HCT116 (cell line): Measurements from ENCODE around the gene KRT28. TPM values are rescaled to one million over a fixed set of nuclear protein-coding genes. Genes with fewer than 3 reads are reported as not detected.
A peak's percentile ranks its signal among the peaks of the same experiment; 100 is the strongest.

Experiments
- ATAC-seq: fragments of 200-7000 bp; cut with Tn5 transposase; 2 replicates; pipeline ENCODE4 v1.9.1; 2020; ENCODE audit warnings: mild to moderate bottlenecking, moderate library complexity
- BruUV-seq: library from RNA; stranded (reverse); fragments of 400-500 nt; replicated peaks from 2 replicates; lab custom pipeline; 2021; lab: Mats Ljungman, UMichigan
- CTCF ChIA-PET: fragments of 300-600 bp; sonication (Branson Sonifier 250); formaldehyde crosslinking; loops from one replicate; lab custom pipeline; 2021; ENCODE audit warnings: antibody characterized with exemption; lab: Charles Lee
- POLR2A ChIA-PET: fragments of 300-600, 350-600 bp; sonication (Branson Sonifier 250); formaldehyde crosslinking; loops from one replicate; lab custom pipeline; 2021; ENCODE audit warnings: antibody characterized with exemption; lab: Charles Lee
- RAD21 ChIA-PET, 2 experiments: fragments of 300-600 bp; sonication (Branson Sonifier 250); formaldehyde crosslinking; loops; one replicate each; lab custom pipeline; 2023; ENCODE audit warnings: low total read pairs in 2 of 2; ENCODE audit not compliant: uncharacterized antibody in 2 of 2, unreplicated experiment in 2 of 2, low non-redundant PET in 1 of 2; lab: Charles Lee
- DNase-seq: peaks from one replicate; pipeline ENCODE4 v3.0.0-alpha.2; 2010; ENCODE audit warnings: low read depth, low spot score
- H2AFZ ChIP-seq: fragments of 200-600 bp; shearing (Covaris generic), sonication (generic); 2 replicates; pipeline ENCODE4 v1.6.1; 2017; ENCODE audit warnings: low read depth, mixed run types, mixed read lengths, antibody characterized with exemption, low read length; ENCODE audit not compliant: poor library complexity, severe bottlenecking
- H3K27ac ChIP-seq: 2 replicates; pipeline ENCODE4 v1.5.1; 2012; ENCODE audit warnings: low read depth, low read length
- H3K27me3 ChIP-seq: fragments of 200-600 bp; sonication (generic); 2 replicates; pipeline ENCODE4 v1.6.1; 2016; ENCODE audit warnings: mixed run types, low read length, mixed read lengths; ENCODE audit not compliant: insufficient read depth
- H3K36me3 ChIP-seq, 2 experiments: fragments of 200-500 bp in 1 of 2; fragments of 200-600 bp in 1 of 2; sonication (Bioruptor generic) in 1 of 2; sonication (generic) in 1 of 2; 2 replicates each; pipeline versions ENCODE4 v1.5.1 to v1.6.1; 2014 to 2016; ENCODE audit warnings: low read length in 2 of 2, inconsistent platforms in 1 of 2, mixed read lengths in 1 of 2, mixed run types in 1 of 2; ENCODE audit not compliant: insufficient read depth in 2 of 2, control insufficient read depth in 1 of 2
- H3K4me1 ChIP-seq, 2 experiments: fragments of 200-600 bp in 1 of 2; sonication (generic) in 1 of 2; 2 replicates each; pipeline versions ENCODE4 v1.5.1 to v1.6.1; 2012 to 2017; ENCODE audit warnings: low read length in 2 of 2, inconsistent platforms in 1 of 2, mild to moderate bottlenecking in 1 of 2, mixed read lengths in 1 of 2, mixed run types in 1 of 2, moderate library complexity in 1 of 2; ENCODE audit not compliant: insufficient read depth in 2 of 2, control insufficient read depth in 1 of 2
- H3K4me2 ChIP-seq: fragments of 200-600 bp; sonication (generic); 2 replicates; pipeline ENCODE4 v1.6.1; 2017; ENCODE audit warnings: mixed run types, low read length, mixed read lengths
- H3K4me3 ChIP-seq, 2 experiments: fragments of 200-600 bp in 1 of 2; sonication (generic) in 1 of 2; replicated peaks in 1 of 2; 2 replicates each; pipeline ENCODE4 v1.5.1; 2011 to 2016; ENCODE audit warnings: low read length in 2 of 2, control low read depth in 1 of 2, low read depth in 1 of 2, mild to moderate bottlenecking in 1 of 2, mixed read lengths in 1 of 2, mixed run types in 1 of 2
- H3K79me2 ChIP-seq: fragments of 200-600 bp; sonication (generic); 2 replicates; pipeline ENCODE4 v1.6.1; 2017; ENCODE audit warnings: mild to moderate bottlenecking, mixed run types, low read length, moderate library complexity, mixed read lengths; ENCODE audit not compliant: insufficient read depth
- H3K9ac ChIP-seq: fragments of 200-600 bp; sonication (generic); 2 replicates; pipeline ENCODE4 v1.6.1; 2016; ENCODE audit warnings: low read length, mixed read lengths
- H3K9me2 ChIP-seq: fragments of 200-600 bp; sonication (generic), shearing (Covaris generic); 2 replicates; pipeline ENCODE4 v1.6.1; 2017; ENCODE audit warnings: mixed run types, mild to moderate bottlenecking, moderate library complexity; ENCODE audit not compliant: insufficient read depth
- H3K9me3 ChIP-seq, 2 experiments: fragments of 200-500 bp in 1 of 2; fragments of 200-600 bp in 1 of 2; sonication (Bioruptor generic) in 1 of 2; sonication (generic) in 1 of 2; 2 replicates each; pipeline ENCODE4 v1.6.1; 2014 to 2017; ENCODE audit warnings: low read length in 2 of 2, mixed read lengths in 2 of 2, inconsistent platforms in 1 of 2, low read depth in 1 of 2, mild to moderate bottlenecking in 1 of 2, mixed run types in 1 of 2, moderate library complexity in 1 of 2; ENCODE audit not compliant: control insufficient read depth in 1 of 2, insufficient read depth in 1 of 2
- H4K20me1 ChIP-seq: fragments of 200-600 bp; sonication (generic), shearing (Covaris generic); 2 replicates; pipeline ENCODE4 v1.6.1; 2017; ENCODE audit warnings: mixed run types, mild to moderate bottlenecking, moderate library complexity; ENCODE audit not compliant: insufficient read depth
- CBX3 ChIP-seq: IDR thresholded peaks from 2 replicates; pipeline ENCODE4 v1.6.1; 2012; ENCODE audit warnings: low read depth
- ELF1 ChIP-seq: IDR thresholded peaks from 2 replicates; pipeline ENCODE4 v1.6.1; 2012; ENCODE audit warnings: low read depth, borderline replicate concordance
- EZH2phosphoT487 ChIP-seq: fragments of 200-600 bp; IDR thresholded peaks from 2 replicates; pipeline ENCODE4 v1.6.1; 2018; ENCODE audit warnings: antibody characterized with exemption, borderline replicate concordance
- FOSL1 ChIP-seq: IDR thresholded peaks from 2 replicates; pipeline ENCODE4 v1.6.1; 2012; ENCODE audit warnings: low read depth
- JUND ChIP-seq: IDR thresholded peaks from 2 replicates; pipeline ENCODE4 v1.6.1; 2012
- SIN3A ChIP-seq: IDR thresholded peaks from 2 replicates; pipeline ENCODE4 v1.6.1; 2012; ENCODE audit warnings: low read depth
- SP1 ChIP-seq: IDR thresholded peaks from 2 replicates; pipeline ENCODE4 v1.6.1; 2012; ENCODE audit warnings: low read depth
- ZBTB33 ChIP-seq: IDR thresholded peaks from 2 replicates; pipeline ENCODE4 v1.6.1; 2011; ENCODE audit warnings: mild to moderate bottlenecking, low read length, moderate library complexity; ENCODE audit not compliant: insufficient replicate concordance; ENCODE audit errors: extremely low read depth
- ZFX ChIP-seq: fragments of 450-650 bp; IDR thresholded peaks from 2 replicates; pipeline ENCODE4 v1.6.1; 2017
- intact Hi-C: fragments of 100-400 bp; cut with micrococcal nuclease; formaldehyde crosslinking; loops from 2 replicates; pipeline ENCODE4 v1.10.0; 2022
- total RNA-seq: library from RNA; stranded (reverse); gene quantifications from one replicate; pipeline ENCODE4 v1.2.1, GENCODE V29; 2021; ENCODE audit not compliant: unreplicated experiment
- TF ChIP-seq, protein P1 (sequence below), 3 experiments: fragments of 200-600 bp in 1 of 3; sonication (generic) in 1 of 3; IDR thresholded peaks in 2 of 3; conservative IDR thresholded peaks in 1 of 3; 2 replicates each; pipeline ENCODE4 v1.5.1; 2012 to 2017; ENCODE audit warnings: low read depth in 2 of 3, low read length in 2 of 3, antibody characterized with exemption in 1 of 3, borderline replicate concordance in 1 of 3, control low read depth in 1 of 3, mild to moderate bottlenecking in 1 of 3, mixed read lengths in 1 of 3, mixed run types in 1 of 3, moderate library complexity in 1 of 3; ENCODE audit not compliant: insufficient read depth in 1 of 3
- TF ChIP-seq, protein P2 (sequence below): IDR thresholded peaks from 2 replicates; pipeline ENCODE4 v1.6.1; 2012

KRT28 gene
- total RNA-seq, 1 experiment from 2014 or later: not detected

GRCh38 chr17:40828454-40829044 lies 28.8 kb upstream of the KRT28 start:
- H3K9me2 ChIP-seq: no peaks in the 10 kb centered on the region
- H2AFZ ChIP-seq: no peak overlapping the region
- no TSS peak for BruUV-seq
- H3K4me3 ChIP-seq: no peak overlapping the region
- TF ChIP-seq EZH2phosphoT487 (no peak), JUND (no peak), CBX3 (no peak), ZBTB33 (no peak), SP1 (no peak), ELF1 (no peak), SIN3A (no peak), ZFX (no peak), FOSL1 (no peak)
- TF ChIP-seq, protein P1, sequence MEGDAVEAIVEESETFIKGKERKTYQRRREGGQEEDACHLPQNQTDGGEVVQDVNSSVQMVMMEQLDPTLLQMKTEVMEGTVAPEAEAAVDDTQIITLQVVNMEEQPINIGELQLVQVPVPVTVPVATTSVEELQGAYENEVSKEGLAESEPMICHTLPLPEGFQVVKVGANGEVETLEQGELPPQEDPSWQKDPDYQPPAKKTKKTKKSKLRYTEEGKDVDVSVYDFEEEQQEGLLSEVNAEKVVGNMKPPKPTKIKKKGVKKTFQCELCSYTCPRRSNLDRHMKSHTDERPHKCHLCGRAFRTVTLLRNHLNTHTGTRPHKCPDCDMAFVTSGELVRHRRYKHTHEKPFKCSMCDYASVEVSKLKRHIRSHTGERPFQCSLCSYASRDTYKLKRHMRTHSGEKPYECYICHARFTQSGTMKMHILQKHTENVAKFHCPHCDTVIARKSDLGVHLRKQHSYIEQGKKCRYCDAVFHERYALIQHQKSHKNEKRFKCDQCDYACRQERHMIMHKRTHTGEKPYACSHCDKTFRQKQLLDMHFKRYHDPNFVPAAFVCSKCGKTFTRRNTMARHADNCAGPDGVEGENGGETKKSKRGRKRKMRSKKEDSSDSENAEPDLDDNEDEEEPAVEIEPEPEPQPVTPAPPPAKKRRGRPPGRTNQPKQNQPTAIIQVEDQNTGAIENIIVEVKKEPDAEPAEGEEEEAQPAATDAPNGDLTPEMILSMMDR (IDR thresholded peaks at IDR 0.05 in 2 of 3, conservative IDR thresholded peaks at IDR 0.05 in 1 of 3; ENCODE audit: borderline replicate concordance in 1 of 3, insufficient read depth in 1 of 3, low read depth in 2 of 3, low read length in 2 of 3): no peak
- TF ChIP-seq, protein P2, sequence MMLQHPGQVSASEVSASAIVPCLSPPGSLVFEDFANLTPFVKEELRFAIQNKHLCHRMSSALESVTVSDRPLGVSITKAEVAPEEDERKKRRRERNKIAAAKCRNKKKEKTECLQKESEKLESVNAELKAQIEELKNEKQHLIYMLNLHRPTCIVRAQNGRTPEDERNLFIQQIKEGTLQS: no peak
- TF ChIP-seq, all 23 proteins: peak for 0
- Histone ChIP-seq H3K27me3 (no peaks in the 10 kb centered on the region), H3K36me3 (peaks cover 0 to 4% of the 10 kb centered on the region in 2 experiments; a peak in 1 of 4 replicates), H3K9ac (peak overlapping the region; percentile 19), H3K4me2 (peak overlapping the region; percentile 27; the same call in 1 of the 2 replicates), H3K9me3 (no peaks in the 10 kb centered on the region), H3K4me1 (peaks cover 3 to 34% of the 10 kb centered on the region in 2 experiments; a peak in 3 of 4 replicates), H4K20me1 (no peaks in the 10 kb centered on the region), H3K27ac (peak overlapping the region; percentile 52; the same call in 1 of the 2 replicates), H3K79me2 (peaks cover 63% of the 10 kb centered on the region)
- ChIA-PET POLR2A (interaction anchor here (0.8 kb wide), 1 partner anchor 860 kb away, joined by 3 read pairs; the partner anchor contains the start of gene EIF1), CTCF (no interaction called here), RAD21 (no interaction called here)
- ATAC-seq: peak; percentile 26; the same call in 1 of the 2 replicates
- DNase-seq: no peak
- intact Hi-C loops: no loop called here
